HG02759 (cell line): ENCODE results near the gene TTC39B.
"Not testable (repeated sequence)": the region's sequence is repeated elsewhere in the genome, so short reads cannot be mapped to it uniquely, and the experiment has no call there.

Source experiments
- ATAC-seq: cut with Tn5 transposase; IDR thresholded peaks from one replicate; pipeline ENCODE4 v1.9.1; 2021; ENCODE audit warnings: mild to moderate bottlenecking, moderate library complexity; ENCODE audit not compliant: unreplicated experiment

Gene TTC39B

DNA sequence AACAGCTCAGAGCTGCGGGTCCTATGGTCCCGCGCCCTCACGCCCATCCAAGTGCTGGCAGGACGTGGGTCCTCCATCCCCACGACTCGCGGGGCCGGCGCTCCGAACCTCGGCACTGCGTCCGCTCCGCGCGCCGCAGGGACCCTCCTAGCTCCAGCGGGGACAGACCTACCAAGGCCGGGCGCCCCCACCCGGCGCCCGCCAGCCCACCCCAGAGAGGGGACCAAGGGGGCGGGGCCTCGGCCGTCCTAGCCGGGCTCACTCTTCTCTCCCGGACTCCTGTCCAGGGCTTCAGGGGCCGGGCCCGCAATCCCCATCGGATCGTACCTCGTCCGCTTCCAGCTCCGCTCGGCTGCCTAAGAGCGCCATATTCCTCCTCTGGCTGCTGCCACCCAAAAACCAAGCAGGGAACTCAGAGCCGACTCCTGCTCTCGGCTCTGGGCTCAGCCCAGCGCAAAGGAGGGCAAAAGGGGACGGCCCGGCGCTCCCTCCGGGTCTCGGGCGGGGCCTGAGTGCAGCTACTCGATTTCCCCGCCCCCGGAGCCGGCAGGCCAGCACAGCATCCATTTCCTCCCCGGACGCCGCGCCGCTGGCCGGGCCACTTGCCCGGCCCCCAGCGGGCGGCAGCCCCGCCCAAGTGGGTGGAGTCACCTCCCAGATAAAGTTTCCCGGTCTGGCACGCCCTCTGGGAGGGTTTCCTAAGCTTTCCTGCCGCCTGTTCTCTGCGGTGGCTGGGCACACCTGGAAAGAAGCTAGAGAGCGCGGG, at the start of gene TTC39B:
TSS of gene TTC39B (minus strand) at position 460 of the 766 bp plus-strand sequence. CDS start at position 369, 91 bp downstream.
- peak; percentile 95 for ATAC-seq

- no peak for ATAC-seq
Observed at GRCh38 chr9:15355669-15356068, 48.7 kb upstream of the TTC39B start.

DNA sequence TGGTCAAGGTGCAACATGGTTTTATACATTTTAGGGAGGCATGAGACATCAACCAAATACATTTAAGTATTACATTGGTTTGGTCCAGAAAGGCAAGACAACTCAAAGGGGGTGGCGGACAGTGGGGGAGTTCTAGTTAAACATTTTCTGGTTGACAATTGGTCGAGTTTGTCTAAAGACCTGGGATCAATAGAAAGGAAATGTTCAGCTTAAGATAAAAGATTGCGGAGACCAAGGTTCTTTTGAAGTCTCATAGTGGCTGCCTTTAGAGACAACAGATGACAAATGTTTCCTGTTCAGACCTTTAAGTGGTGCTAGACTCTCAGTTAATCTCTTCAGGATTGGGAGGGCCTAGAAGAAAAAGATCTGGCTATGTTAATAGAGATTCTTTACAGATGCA, 47.7 kb upstream of the TTC39B start:
- no peak for ATAC-seq

GRCh38 chr9:15353892-15354291, 46.9 kb upstream of the TTC39B start:
- ATAC-seq, result no peak

DNA sequence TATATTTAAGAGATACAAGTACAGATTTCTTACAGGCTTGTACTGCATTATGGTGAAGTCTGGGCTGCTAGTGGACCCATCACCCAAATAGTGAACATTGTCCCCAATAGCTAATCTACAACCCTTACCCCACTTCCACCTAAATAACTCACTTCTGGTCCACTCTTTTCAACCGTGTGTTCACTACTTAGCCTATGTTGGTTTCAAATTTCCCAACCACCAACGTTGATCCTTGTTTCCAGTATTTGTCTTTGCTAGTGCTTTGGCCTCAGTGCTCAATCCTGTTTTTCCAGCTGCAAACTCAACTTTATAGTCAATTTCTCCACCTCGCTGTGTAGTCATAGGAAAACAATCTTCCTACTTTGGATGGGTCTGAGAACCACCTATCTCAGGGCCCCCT, 45.3 kb upstream of the TTC39B start:
- no peak for ATAC-seq

DNA sequence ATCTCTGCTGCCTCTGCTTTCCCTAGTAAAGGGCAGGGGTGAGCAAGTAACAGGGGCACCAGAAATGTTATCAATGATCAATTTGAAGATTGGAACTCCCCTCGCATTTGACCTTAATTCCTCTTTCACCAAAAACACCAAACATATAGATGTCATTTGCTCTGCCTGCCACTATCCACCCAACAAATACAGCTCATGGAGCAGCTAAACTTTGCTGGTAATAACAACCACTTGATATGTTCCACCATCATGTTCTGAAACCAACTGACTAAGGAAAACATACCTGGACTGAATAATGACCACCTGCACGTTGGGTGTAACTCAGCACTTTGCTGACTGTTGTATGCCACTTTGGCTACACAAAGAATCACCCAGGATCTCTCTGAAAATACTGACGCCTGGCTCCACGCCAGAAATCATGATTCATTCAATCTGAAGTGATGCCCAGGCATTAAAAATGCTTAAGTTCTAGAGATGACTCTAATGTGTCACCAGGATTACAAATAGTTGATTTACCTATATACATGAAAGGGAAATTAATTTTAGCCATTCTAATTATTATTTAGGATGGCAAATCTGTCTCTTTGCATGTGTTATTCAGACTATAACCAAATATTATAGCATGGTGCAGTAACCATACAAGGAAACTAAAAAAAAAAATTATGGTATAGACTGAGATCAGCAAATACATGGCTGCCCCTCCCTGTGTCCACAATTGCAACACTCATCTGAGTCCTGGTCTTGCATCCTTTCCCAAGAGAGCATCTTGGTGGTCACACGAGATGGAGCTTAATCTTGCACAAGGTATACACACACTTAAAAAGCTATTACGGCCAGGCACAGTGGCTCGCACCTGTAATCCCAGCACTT, 43.1 kb upstream of the TTC39B start:
- no peak for ATAC-seq

DNA sequence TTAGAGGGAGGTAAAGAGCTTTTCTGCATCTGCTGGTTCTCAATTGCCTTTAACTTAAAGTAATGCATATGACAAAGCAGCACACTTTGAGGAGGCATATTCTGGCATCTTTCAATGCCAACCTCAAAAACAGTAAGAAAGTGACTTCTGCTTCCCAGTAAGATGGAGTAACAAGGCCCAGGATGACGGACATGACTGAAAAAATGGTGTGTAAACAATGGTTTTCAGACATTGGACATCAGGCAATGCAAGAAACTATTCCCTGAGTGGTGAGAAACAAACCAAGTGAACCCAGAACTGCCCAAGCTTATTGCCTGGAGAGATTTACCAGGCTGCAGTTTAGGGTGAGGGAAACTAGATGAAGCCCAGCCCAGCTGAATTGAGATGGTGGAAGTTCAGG, 39.8 kb upstream of the TTC39B start:
- no peak for ATAC-seq

- no peak for ATAC-seq
Observed at GRCh38 chr9:15344191-15344590, 37.2 kb upstream of the TTC39B start.

GRCh38 chr9:15333376-15333881, 26.4 kb upstream of the TTC39B start:
- ATAC-seq, result no peak

DNA sequence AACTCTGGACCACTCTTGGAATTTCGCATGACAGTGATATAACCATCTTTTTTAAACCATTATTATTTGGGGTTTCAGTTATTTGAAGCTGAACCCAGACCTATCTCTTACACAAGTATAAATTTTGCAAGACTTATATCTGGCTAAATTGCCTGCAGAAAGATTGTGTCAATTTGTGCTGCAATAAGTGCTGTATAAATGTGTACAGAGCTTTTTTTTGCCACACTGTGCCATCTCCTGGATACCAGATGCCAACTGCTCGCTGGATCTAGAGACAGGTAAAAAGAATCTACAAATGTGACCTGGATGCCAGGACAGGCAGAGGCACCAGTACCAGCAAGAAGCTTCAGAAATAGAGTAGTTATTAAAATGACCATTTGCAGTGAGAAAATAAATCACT, 25.9 kb upstream of the TTC39B start:
- no peak for ATAC-seq

- ATAC-seq, result no peak
Observed at GRCh38 chr9:15329539-15330109, 22.6 kb upstream of the TTC39B start.

DNA sequence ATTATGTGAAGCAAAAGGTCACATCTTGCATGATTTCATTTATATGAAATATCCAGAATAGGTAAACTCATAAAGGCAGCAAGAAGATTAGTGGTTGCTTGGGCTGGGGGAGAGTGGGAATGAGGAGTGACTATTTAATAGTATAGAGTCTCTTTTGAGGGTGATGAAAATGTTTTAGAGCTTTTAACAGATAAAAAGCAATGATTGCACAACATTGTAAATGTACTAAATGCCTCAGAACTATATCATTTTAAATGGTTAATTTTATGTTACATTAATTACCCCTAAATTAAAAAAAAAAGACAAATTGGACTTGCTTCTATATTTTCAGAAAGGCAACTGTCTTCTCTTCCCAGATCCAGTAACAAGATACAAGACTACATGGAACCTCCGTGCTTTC, 21.9 kb upstream of the TTC39B start:
- no peak for ATAC-seq

DNA sequence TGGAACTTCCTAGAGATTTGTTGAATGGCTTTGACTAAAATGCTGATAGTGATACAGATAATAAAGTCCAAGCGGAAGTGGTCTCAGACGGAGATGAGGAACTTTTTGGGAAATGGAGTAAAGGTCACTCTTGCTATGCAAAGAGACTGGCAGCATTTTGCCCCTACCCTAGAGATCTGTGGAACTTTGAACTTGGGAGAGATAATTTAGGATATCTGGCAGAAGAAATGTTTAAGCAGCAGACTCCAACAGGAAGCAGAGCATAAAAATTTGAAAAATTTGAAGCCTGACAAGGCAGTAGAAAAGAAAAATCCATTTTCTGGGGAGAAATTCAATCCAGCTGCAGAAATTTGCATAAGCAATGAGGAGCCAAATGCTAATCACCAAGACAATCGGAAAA, 15.7 kb upstream of the TTC39B start:
- not testable (repeated sequence) for ATAC-seq

GRCh38 chr9:15319661-15320060, 12.6 kb upstream of the TTC39B start:
- not testable (repeated sequence) for ATAC-seq

DNA sequence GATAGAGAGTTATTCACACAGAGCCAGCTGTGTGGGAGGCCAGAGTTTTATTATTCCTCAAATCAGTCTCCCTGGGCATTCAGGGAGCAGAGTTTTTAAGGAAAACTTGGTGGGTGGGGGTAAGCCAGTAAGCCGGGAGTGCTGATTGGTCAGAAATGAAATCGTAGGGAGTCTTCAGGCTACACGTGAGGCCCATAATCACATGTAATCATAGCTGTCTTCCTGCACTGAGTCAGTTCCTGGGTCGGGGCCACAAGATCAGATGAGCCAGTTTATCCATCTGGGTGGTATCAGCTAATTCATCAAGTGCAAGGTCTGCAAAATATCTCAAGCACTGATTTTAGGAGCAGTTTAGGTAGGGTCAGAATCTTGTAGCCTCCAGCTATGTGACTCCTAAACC, 10.8 kb upstream of the TTC39B start:
- no peak for ATAC-seq

DNA sequence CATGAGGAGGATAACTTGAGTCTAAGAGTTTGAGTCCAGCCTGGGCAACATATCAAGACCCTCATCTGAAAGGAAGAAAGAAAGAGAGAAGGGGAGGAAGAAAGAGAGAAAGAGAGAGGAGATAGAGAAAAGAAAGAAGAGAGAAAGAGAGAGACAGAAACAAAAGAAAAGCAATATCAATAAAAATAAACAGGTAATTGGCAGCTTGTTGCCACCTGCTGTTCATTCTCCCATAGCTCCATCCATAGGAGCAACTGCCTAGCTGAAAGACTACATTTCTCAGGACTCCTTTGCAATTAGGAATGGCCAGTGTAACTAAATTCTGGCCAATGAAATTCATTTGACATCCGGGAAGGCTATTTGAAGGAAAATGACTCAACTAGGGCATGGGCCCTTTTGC, 4.6 kb upstream of the TTC39B start:
- ATAC-seq, result no peak

- no peak for ATAC-seq
Observed at GRCh38 chr9:15310107-15310850, 3.3 kb upstream of the TTC39B start.

- ATAC-seq, result no peak
Observed at GRCh38 chr9:15308511-15308910, 1.5 kb upstream of the TTC39B start.

- ATAC-seq, result no peak
Observed at GRCh38 chr9:15307523-15307841, 466 bp upstream of the TTC39B start.

GRCh38 chr9:15306068-15306756, 804 bp downstream of the TTC39B start:
- peak; percentile 6 for ATAC-seq
